HG03039 (cell line): ENCODE results near the gene PRKRA.
"Not testable (repeated sequence)": the region's sequence is repeated elsewhere in the genome, so short reads cannot be mapped to it uniquely, and the experiment has no call there.

Source experiments
- ATAC-seq: cut with Tn5 transposase; IDR thresholded peaks from one replicate; pipeline ENCODE4 v1.9.1; 2021; ENCODE audit warnings: mild to moderate bottlenecking, moderate library complexity; ENCODE audit not compliant: unreplicated experiment

The PRKRA gene

DNA sequence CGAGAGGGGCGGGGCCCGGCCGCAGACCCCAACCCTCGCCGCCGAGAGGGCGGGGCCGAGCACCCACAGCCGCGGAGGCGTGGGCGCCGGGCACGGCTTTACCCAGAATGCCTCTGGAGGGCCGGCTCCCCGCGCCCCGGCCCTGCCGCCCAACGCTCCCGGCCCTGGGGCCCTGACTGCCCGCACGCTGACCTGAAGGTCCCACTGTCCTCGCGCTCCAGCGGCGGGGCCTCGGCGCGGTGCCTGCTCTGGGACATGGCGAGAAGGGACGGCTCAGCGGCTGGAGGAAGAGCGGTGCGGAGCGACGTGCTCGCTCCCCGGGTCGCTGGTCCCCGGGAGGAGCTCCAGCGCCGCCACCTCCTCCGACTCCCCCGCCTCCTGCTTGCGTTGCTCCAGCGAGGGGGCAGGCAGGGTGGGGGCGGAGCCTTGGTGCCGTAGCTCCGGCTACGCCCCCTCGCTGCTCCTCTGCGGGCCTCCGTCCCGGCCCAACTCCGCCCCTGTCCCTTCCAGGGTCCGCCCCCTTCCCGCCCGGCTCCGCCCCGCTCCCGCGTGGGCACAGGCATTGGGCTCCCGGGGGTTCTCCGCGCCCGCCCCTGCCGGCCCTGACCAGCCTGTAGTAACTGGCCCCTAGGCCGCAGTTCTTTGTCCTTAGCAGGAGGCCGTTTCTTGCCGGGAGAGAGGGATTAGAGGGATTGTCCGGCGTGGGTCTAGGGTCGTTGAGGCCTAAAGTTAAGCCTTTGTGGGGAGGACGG is at the start of gene PRKRA, which contains the start of gene PJVK:
TSS of gene PRKRA (minus strand) at position 402 of the 752 bp plus-strand sequence. CDS start at position 257, 145 bp downstream.
TSS of gene PJVK (plus strand) at position 605 of the 752 bp plus-strand sequence. CDS start 2,032 bp downstream, outside the sequence.
- peak; percentile 80 for ATAC-seq

DNA sequence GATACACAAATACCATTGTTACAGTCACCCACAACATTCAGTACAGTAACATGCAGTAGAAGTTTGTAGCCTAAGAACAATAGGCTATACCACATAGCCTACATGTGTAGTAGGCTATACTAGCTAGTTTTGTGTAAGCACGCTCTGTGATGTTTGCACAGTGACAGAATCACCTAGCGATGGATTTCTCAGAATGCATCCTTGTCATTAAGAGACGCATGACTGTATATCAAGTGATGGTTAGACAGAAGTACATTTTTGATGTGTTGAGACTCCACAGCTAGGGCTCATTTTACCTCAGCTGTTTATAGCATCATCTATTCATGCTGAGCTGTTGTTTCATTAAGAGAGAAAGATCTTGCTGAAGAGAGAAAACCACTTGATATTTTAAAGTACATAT is 48.7 kb upstream of the PRKRA start:
- ATAC-seq = no peak

DNA sequence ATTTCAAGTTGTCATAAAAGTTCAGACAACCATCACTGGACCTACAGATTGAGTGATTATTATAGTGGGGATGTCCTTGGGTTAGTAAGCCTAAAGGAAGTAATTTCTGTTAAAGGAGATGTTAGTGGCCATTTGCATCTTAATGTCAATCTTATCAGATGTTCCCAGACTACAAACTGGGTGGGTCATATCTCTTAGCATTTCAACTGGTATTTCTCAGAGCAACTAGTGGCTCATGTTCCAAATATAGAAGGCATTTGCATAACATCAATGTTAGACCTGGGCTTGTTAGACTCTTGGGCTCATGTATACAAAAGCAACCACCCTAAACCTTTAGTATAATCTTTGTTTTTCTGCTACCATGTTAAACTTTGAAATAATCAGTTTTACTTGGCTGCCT is 47.2 kb upstream of the PRKRA start:
- no peak for ATAC-seq

DNA sequence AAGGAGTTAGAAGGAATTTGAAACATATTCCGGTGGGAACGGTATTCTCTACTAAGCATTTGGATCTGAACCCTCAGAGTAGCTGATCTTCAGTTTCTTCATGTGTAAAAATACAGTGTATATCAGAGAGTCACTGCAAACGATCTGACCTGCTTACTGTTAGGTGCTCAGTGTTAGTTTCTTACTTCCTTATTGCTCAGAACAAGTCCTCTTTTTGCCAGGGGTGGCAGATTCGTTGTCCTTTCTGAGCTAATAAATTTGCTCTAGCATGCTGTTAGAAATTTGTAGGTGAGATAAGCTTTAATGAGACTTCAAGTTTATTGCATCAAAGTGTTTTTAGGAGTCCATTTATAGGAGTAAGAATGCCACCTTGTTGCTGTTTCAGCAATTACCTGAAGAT is 45.1 kb upstream of the PRKRA start:
- ATAC-seq = no peak

DNA sequence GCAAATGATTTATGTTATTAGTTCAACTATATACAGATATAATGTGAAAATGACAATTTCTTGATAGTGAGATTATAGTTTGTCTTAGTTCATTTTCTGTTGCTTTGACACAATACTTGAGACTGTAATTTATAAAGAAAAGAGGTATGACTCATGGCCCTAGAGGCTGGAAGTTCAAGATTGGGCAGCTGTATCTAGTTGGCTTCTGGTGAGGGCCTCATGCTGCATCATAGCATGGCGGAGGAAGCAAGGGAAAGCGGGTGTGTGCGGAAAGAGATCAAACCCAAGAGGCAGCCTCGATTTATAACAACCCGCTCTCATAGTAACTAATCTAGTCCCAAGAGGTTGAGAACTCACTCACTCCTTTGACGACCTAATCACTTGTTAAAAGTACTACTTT is 40.6 kb upstream of the PRKRA start:
- ATAC-seq = no peak

DNA sequence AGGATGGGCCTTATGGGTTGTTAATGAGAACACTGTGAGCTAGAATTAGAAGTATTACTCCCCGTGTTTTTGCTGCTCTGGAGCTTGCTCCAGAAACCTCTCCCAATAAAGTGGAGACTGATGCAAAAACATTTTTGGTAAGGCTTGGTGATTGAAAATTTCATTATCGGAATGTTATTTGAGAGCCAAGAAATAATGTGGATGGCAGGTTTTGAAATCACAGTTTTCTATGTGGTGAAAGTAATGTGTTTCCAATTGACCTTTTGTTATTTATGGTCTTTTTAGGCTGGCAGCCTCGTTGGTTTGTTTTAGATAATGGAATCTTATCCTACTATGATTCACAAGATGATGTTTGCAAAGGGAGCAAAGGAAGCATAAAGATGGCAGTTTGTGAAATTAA is 34.4 kb upstream of the PRKRA start:
- ATAC-seq = no peak

DNA sequence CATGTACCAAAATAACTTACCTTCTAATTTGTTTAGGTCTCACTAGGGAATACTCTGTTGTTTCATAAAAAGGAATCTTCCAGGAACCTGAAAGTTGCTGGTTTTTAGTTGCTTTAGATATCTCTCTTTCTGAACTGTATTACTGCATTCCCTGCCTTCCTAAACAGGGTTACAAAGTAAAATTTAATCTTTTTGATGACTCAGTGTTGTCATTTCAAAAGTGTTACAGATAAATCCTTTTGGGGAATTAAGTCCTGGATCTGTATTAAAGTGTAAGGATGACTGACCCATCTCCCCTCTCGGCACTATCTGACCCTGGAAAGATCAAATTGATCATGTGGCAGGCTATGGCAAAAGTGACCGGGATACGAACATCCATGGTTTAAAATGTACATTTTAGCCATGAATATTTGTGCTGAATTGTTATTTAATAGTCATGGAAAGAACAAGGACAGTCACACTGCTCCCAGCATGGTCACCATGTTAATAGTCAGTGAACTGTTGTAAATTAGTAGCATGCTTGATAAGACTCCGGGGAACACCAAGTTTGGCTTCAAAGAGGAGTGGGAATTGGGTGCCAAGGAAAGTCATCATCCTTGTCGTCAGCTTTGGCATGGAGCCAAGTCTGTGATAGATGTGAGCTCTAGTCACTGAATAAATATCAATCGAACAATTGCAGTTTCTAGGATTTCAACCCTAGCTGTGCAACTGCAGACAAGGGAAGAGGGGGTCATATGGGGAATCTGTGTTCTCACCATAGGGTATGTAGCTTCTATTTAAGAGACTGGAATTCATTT is 33.5 kb upstream of the PRKRA start:
- ATAC-seq = no peak

DNA sequence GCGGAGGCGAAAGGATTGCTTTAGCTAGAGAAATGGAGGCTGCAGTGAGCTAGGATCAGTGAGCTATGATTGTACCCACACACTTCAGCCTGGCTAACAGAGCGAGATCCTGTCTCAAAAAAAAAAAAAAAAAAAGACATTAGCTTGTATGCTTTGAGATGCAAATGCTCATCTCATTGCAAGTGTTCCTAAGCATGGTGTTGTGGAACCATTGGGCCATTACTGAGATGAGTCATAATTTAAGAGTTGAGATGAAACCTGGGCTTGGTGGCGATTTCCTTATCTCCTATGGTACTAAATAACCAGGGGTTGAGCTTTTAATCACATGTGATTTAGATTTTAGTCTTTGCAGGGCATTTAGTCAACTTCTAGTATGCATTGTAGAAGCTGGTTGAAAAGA is 31.5 kb upstream of the PRKRA start:
- no peak for ATAC-seq

DNA sequence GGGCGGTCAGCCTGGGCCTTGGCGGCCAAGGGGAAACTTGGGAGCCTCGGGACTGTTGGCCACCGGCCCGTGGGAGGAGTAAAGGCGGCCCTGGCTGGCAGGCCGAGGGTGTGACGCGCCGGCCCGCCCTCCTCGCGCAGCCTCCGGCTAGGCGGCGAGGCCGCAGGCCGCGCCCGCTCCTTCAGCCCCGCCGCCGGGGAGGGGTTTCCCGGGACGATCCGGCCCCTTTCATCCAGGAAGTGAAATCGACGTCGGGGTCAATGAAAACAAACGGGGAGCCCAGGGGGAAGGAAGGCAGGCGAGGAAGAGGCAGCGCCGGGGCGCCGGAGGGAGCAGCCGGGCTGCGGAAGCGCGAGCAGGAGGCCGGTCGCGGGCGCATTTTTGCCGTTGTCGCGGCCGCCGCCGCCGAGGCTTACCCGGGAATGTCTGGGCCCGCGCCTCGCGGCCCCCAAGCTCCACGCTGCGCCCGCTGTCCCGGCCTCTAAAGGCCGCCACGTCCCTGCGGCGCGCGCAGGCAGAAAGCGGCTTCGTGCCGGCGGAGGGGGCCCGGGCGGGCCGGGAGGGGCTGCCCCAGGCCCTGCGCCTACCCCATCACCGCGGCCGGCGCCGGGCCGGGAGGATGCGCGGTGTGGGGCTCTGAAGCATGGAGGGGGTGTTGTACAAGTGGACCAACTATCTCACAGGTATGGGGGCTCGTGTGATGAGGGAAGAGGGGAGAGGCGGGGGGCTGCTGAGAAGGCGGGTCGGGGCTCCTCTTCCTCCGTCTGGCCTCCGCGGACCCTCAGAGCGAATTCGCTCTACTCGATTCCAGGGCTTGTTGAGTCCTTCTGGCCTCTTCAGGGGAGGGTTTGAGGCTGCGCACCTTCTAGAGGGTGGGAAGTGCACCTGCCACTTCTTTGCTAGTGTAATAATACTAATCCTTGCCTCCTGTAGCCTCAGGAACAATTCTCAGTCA is 29.5 kb upstream of the PRKRA start, which contains the start of gene PLEKHA3:
TSS of gene PLEKHA3 (plus strand) at position 231 of the 955 bp plus-strand sequence. CDS start at position 644, 413 bp downstream.
- peak; percentile 65 for ATAC-seq

DNA sequence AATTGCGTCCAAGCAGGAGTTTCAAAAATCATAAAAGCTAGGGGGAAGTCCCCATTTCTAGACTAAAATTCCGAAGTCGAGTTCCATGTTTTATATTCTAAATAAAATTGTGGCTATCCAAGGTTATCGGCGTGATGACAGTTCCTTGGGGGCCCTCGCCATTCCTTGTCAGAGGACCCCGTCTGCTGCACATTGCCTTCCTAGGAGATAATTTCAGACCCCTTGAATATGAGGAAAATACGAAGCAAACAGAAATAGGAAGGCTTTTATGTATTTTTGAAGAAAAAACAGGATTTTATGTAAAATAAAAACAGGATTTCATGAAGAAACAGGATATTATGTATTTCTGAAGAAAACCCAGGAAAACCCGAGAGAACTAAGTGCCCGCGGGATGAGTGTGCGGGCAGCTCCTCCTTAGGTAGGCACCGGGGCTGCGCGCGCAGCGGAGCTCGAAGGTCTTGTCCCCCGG is 28.8 kb upstream of the PRKRA start:
- no peak for ATAC-seq

DNA sequence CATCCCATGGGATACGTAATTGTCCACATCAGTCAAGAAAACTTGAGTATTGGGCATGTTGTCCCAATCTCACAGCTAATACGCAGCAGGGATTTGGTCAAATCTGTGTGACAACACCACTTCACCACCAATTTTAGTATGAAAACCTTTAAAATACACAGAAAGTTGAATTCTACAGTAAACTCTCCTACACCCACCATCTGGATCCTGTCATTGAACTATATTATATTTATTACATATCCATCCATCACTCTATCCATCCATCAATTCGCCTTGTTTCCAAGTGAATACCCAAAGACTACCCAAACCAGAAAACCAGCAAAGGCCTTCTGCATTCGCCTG is 28.3 kb upstream of the PRKRA start:
- ATAC-seq = no peak

DNA sequence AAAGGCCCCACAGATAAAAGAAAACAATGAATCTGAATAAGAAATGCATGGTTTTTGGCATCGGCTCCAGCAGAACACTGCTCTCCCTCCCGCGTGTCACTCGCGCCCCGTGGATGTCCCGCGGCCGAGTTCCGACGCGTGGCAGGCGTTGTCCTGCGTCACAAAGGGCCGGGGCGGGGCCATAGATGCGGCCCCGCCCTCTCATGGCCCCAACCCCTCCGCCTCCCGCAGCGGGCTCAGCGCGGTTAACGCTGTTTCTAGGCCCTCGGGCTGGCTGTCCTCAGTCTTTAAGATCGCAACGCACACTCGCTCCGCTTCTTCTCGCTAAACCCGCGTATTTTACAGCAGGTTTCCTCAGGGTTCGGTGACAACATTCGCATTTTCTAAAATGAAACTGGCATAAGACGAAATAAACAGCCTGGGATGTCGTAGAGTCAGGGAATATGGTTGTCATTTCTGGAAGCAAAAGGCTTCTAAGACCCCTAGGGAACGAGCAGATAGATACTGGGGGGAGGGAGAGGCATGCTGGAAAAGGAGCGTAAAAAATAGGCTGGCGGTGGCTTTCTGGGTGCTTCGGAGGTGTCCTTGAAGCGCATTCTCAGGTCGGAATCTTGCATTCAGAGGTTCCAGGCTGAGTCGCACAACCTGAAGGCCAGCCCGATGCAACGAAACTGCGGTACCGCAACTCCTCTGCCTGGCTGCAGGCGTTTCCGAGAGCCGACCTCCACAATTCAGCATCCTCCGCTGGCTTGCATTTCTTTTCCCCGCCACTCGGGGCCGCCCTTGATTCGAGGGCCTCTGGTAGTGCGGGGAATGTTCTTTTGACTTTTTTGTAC is 27.7 kb upstream of the PRKRA start, which contains the start of gene FKBP7:
TSS of gene FKBP7 (minus strand) at position 162 of the 836 bp plus-strand sequence. CDS start at position 61, 101 bp downstream.
- ATAC-seq = peak; percentile 46

DNA sequence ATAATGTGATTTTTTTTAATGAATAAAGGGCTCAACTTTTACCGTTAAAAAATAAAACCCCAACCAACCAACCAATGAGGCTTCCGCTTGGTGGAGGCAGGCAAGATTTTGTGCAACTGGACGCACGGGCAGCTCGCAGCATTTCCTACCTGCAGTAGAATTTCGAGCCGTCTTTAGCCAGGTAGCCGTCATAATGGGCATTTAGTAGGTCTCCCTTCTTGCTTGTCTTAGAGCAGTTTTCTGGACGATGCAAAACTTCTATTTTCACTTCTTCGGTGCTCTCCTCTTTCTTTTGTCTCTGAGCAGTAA is 27.1 kb upstream of the PRKRA start:
- no peak for ATAC-seq

DNA sequence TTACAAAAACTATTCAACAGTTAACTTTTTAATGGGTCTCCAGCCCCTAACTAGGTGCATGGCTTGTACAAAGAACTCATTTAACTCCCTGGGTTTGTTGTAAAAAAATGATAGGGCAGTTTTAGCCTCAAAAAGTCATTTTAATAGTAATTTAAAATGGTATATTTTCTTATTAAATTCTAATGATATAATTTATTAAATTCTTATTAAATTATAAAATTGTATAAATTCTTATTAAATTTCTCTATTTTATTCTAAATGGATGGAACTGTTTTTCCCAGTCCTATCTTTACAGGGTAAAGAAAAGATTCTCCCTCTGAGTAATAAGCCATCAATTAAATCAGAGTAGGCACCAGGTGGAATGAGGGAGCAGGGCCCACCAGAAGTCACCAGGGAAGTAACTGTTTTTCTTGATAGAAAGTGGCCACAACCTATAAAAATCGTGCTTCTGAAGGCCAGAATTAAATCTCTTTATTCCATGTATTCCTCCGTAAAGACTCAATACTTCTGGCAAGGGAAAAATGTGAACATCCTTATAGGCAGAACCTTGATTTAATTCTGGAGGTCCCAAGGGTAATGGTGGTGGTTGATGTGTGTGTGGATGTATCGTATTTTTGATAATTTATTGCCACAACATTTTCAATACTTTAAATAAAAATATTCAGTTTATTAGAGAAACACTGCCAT is 26.6 kb upstream of the PRKRA start:
- ATAC-seq = no peak

DNA sequence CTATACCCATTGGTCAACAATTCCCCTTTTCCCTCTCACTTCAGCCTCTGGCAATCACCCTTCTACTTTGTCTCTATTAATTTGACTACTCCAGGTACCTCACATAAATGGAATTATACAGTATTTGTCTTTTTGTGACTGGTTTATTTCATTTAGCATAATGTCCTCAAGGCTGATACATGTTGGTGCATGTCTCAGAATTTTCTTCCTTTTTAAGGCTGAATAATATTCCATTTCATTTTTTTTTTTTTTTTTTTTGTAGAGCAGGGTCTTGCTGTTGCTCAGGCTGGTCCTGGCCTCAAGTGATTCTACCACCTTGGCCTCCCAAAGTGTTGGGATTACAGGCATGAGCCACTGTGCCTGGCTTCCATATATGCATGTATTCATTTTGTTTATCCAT is 25.5 kb upstream of the PRKRA start:
- ATAC-seq = no peak

DNA sequence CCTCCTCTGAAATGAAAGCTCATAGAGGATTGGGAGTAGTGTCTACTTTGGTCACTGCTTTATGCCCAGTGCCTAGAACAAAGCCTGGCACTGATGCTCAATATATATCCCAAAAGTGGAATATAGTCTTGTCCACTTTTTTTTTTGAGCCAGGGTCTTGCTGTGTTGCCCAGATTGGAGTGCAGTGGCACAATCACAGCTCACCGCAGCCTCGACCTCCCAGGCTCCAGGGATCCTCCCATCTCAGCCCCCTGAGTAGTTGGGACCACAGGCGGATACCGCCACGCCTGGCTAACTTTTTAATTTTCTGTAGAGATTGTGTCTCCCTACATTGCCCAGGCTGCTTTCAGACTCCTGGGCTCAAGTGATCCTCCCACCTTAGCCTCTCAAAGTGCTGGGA is 23.6 kb upstream of the PRKRA start:
- no peak for ATAC-seq

DNA sequence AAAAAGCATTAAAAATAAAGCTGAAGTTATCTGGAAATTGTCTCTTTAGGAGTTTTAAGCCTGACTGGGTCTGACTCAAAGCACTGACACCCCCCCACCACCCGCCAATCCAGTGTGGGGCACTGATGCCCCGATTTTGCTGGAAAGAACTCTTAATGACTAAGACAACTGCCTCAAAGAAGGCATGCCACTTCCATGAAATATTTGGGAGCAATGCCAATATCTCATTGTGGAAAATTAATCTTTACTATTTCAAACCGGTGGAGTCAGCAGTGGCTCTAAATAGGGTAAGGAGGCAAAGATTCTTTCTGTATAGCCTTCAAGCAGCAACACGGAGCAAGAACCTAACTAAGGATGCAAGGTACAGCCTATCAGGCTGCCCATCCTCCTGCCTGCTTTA is 23.0 kb upstream of the PRKRA start:
- no peak for ATAC-seq

DNA sequence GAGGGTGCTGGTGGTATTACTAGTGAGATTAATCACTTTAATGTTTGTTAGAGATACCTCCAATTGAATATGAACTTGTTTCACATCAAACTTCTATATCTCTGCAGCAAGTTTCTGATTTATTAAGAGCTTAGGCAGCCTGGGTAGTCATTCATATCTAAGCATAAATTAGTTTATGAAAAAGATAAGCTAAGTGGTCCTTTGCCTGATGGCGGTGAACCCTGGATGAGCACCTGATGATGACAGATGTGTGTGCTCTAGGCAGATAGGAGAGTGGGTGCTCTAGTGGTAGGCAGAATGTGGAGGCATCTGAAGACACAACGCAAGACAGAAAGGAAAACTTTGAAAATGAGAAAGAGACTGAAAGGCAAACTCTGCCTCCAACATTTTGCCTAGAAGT is 22.4 kb upstream of the PRKRA start:
- no peak for ATAC-seq

DNA sequence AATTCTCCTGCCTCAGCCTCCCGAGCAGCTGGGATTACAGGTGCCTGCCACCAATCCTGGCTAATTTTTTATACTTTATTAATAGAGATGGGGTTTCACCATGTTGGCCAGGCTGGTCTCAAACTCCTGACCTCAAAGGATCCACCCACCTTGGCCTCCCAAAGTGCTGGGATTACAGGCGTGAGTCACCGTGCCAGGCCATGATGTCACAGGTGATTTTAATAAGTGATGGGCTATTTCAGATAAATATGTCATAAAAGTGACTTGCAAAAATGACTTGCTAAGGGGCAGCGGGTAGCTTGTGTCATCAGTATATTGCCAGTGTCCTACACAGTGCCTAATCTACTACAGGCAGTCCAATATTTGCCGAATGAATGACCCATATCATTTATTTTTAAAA is 20.3 kb upstream of the PRKRA start:
- not testable (repeated sequence) for ATAC-seq
